SK-N-SH (cell line): ENCODE results near the gene CYP2A13.

Source experiments
- CHD2 ChIP-seq: fragments of 150-350 bp; IDR thresholded peaks from 2 replicates; pipeline ENCODE4 v1.6.1; 2018; ENCODE audit warnings: low read length; ENCODE audit not compliant: partially characterized antibody
- FOSL2 ChIP-seq: IDR thresholded peaks from 2 replicates; pipeline ENCODE4 v1.4.0; 2012; ENCODE audit warnings: low read depth, mild to moderate bottlenecking, moderate library complexity, borderline replicate concordance
- IRF3 ChIP-seq: fragments of 150-350 bp; IDR thresholded peaks from 2 replicates; pipeline ENCODE4 v1.6.1; 2016; ENCODE audit warnings: mild to moderate bottlenecking, low read depth, low read length
- MAX ChIP-seq: IDR thresholded peaks from 2 replicates; pipeline ENCODE4 v1.4.0; 2012; ENCODE audit warnings: low read depth
- MXI1 ChIP-seq: IDR thresholded peaks from 2 replicates; pipeline ENCODE4 v1.6.1; 2012; ENCODE audit warnings: mild to moderate bottlenecking, low read depth, low read length, improper control_type of control experiment
- NFIC ChIP-seq: IDR thresholded peaks from 2 replicates; pipeline ENCODE4 v1.4.0; 2012; ENCODE audit warnings: borderline replicate concordance
- RAD21 ChIP-seq: IDR thresholded peaks from 2 replicates; pipeline ENCODE4 v1.6.1; 2012; ENCODE audit warnings: mild to moderate bottlenecking, low read length
- RCOR1 ChIP-seq: fragments of 150-350 bp; IDR thresholded peaks from 2 replicates; pipeline ENCODE4 v1.6.1; 2017; ENCODE audit warnings: antibody characterized with exemption, low read length
- RFX5 ChIP-seq: IDR thresholded peaks from 2 replicates; pipeline ENCODE4 v1.6.1; 2012; ENCODE audit warnings: mild to moderate bottlenecking, improper control_type of control experiment, low read length
- TF ChIP-seq, protein P1 (sequence below): fragments of 200-600 bp; sonication (generic); IDR thresholded peaks from 2 replicates; pipeline ENCODE4 v1.6.1; 2017; ENCODE audit warnings: antibody characterized with exemption, mild to moderate bottlenecking, moderate library complexity

DNA sequence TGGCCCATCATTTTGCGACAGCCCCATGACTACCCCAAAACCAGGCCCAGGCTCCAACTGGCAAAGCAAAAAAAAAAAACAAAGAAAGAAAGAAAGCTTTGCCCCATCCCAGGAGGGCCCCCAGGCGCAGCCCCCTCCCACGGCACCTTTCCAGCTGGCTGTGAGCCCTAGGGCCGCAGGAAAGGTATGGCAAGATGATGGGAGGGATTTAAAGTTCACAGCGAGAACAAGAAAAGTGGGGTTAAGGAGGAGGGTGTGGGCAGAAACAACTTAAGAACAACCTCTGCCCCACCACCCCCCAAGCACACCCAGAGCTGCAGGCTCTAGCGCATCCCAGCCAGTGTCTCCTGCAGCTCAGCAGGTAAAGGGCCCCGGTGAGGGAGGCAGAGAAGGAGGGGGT is 25.9 kb downstream of the CYP2A13 start, which contains the start of gene CYP2F1:
- TF ChIP-seq, protein P1, sequence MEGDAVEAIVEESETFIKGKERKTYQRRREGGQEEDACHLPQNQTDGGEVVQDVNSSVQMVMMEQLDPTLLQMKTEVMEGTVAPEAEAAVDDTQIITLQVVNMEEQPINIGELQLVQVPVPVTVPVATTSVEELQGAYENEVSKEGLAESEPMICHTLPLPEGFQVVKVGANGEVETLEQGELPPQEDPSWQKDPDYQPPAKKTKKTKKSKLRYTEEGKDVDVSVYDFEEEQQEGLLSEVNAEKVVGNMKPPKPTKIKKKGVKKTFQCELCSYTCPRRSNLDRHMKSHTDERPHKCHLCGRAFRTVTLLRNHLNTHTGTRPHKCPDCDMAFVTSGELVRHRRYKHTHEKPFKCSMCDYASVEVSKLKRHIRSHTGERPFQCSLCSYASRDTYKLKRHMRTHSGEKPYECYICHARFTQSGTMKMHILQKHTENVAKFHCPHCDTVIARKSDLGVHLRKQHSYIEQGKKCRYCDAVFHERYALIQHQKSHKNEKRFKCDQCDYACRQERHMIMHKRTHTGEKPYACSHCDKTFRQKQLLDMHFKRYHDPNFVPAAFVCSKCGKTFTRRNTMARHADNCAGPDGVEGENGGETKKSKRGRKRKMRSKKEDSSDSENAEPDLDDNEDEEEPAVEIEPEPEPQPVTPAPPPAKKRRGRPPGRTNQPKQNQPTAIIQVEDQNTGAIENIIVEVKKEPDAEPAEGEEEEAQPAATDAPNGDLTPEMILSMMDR, result no peak
- TF ChIP-seq FOSL2 (no peak), MXI1 (no peak), NFIC (no peak), RCOR1 (no peak), MAX (no peak), RFX5 (no peak), IRF3 (no peak), RAD21 (no peak), CHD2 (no peak)
